HG03457 (cell line): Measurements from ENCODE around the gene AGR3.
"Not testable (repeated sequence)": the region's sequence is repeated elsewhere in the genome, so short reads cannot be mapped to it uniquely, and the experiment has no call there.

ENCODE experiments used
- ATAC-seq: cut with Tn5 transposase; IDR thresholded peaks from one replicate; pipeline ENCODE4 v1.9.1; 2021; ENCODE audit warnings: moderate number of reproducible peaks; ENCODE audit not compliant: unreplicated experiment

Gene AGR3

DNA sequence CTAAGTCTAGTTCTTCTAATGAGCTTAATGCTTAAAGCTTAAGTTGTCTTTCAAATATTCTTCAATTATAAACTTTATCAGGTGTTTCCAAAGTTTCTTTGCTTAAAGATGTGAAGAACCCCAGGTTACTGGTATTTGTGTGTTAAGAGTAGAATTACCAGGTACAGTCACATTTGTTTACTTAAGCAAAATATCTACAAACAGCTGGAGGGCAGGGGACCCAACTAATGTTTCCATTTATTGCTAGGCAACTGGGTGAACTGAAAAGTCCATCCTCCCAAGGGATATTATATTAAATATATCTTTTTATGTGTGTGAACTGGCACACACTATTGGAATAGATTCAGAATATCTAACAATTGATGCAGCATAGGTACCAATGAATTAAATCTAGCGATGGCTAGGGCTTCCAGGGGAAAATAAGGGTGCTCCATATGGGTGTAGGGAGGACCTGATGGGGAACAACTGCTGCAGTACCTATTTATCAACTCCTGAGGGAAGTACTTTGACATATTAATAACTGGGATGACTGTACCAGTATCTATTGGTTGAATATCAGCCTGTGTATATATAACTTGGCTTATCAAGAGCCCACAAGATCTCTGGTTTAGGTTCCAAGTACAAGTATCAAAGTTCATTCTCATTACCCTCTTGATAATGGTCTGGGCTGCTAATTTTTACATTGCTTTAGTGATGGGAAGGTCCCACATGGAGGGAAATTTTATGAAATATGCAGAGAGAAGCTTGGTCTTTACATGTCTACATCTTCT is 10.3 kb upstream of the AGR3 start:
- ATAC-seq = no peak

GRCh38 chr7:16891338-16891737 is 9.6 kb upstream of the AGR3 start:
- peak; percentile 61 for ATAC-seq

GRCh38 chr7:16889851-16890415 is 8.2 kb upstream of the AGR3 start:
- ATAC-seq = no peak

GRCh38 chr7:16889305-16889704 is 7.5 kb upstream of the AGR3 start:
- ATAC-seq = no peak

GRCh38 chr7:16883918-16884317 is 2.1 kb upstream of the AGR3 start:
- ATAC-seq = no peak

DNA sequence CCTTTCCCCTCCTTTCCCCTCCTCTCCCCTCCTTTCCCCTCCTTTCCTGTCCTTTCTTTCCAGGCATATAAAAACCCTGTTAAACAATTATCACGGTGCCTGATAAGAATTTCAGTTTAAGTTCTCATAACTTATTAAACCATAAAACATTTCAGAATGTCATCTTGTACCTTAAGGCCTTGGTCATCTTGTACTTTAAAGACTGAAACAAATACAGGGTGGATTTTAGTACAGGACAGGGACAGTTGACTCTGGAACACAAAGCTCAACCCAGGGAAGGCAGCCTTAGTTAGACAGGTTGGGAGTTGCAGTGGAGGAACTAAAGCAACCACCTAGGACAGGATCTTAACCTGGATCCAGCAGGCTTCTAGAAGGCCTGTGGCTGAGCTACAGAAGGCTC is 1.2 kb downstream of the AGR3 start:
- ATAC-seq = no peak

DNA sequence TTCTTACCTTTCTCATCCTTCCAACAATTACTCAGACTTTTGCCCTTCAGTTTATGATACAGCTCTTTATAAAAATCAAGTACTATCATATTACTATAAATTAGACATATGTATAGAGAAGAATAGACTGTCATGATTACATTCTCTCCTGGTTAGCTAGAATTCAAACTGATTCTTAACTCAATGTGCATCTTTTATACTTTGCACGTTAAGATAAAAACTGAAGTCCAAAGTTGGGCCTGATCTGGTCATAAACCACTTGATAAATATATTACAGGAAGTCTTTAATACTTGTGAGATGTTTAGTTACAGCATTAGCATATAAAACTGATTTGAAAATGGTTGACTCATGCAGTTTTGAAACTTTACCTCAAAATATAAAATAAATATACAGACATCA is 2.6 kb downstream of the AGR3 start:
- no peak for ATAC-seq

- ATAC-seq = no peak
These were observed 5.9 kb downstream of the AGR3 start for GRCh38 chr7:16875861-16876260.

DNA sequence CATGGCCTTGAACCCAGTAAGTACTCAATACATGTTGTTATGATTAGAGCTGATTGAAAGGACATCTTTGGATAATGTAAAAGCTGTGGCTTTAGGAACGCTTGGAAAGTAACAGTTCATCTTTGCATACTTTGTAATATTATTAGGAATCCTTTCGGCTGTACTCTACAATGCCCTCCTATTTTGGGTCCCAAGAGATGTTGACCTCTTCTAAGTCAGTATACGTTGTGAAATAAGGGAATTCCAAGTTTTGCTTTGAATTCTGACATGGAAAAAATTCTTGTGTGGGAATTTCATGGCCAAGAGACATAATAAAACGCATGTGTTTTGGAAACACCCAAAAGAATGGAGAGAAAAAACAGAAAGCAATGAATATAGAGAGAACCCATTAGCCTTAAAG is 7.7 kb downstream of the AGR3 start:
- no peak for ATAC-seq

DNA sequence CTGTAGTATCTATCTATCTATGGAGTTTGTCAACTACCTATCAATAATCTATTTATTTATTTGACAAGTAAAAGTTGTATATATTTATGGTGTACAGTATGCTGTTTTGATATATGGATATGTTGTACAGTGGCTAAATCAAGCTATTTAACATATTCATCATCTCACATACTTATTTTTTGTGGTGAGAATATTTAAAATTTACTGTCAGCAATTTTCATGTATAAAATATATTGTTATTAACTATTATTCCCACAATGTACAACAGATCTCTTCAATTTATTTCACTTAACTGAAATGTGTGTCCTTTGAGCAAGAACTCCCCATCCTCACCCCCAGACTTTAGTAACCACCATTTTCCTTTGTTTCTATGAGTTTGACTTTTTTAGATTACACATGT is 14.5 kb downstream of the AGR3 start:
- ATAC-seq = no peak

DNA sequence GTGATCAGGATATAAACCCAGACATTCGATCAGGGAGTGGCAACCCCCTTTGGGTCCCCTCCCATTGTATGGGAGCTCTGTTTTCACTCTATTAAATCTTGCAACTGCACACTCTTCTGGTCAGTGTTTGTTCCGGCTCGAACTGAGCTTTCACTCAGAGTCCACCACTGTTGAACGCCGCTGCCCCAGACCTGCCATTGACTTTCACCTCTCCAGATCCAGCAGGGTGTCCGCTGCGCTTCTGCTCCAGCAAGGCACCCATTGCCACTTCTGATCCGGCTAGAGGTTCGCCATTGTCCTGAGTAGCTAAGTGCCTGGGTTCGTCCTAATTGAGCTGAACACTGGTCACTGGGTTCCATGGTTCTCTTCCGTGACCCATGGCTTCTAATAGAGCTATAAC is 28.6 kb downstream of the AGR3 start:
- not testable (repeated sequence) for ATAC-seq

DNA sequence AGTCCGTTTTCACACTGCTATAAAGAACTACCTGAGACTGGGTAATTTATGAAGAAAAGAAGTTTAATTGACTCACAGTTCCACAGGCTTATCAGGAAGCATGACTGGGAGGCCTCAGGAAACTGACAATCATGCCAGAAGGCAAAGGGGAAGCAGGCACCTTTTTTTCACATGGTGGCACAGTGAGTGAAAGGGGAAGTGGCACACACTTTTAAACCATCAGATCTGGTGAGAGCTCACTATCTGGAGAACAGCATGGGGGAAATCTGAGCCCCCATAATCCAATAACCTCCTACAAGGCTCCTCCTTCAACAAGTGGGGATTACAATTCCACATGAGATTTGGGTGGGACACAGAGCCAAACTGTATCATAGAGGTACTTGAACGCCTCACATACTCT is 30.0 kb downstream of the AGR3 start:
- ATAC-seq = no peak

DNA sequence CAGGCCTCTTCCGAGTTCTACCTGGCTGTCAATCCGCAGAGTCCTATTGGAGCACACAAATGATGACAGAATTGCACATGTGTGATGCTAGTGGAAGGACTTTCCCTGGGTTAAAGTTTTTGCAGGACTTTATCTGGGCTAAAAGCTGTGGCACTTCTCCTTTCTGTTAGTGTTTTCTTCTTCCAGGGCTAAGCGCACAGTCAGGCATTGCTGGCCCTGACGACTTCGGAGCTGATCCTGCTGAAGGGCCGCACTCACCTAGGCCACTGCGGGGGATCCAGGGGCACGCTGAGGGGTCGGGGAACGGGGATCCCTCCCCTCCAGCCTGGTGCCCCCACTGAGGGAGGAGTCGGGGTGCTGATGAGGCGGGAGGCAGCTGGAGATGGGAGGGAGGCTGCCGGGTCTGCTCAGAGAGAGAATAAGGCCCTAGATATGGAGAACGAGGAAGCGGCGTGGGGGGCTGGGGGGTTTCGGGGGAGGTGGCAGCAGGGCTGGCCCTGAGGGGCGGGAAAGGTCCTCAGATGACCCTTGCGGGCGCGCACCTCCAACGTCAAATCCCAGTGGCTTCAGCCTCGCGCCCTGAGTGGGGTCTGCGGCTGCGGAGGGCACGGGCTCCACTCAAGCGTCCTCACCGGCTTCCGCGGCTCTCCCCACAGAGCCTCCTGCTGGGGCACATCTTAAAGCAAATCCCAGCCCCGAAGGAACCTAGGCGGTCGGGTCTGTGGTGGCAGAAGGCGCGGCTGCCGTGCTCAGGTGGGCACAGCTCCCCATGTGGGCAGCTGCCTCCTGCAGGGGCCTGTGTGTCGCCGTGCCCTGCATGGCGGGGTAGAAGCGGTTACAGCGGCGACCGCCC is 30.9 kb downstream of the AGR3 start:
- no peak for ATAC-seq

DNA sequence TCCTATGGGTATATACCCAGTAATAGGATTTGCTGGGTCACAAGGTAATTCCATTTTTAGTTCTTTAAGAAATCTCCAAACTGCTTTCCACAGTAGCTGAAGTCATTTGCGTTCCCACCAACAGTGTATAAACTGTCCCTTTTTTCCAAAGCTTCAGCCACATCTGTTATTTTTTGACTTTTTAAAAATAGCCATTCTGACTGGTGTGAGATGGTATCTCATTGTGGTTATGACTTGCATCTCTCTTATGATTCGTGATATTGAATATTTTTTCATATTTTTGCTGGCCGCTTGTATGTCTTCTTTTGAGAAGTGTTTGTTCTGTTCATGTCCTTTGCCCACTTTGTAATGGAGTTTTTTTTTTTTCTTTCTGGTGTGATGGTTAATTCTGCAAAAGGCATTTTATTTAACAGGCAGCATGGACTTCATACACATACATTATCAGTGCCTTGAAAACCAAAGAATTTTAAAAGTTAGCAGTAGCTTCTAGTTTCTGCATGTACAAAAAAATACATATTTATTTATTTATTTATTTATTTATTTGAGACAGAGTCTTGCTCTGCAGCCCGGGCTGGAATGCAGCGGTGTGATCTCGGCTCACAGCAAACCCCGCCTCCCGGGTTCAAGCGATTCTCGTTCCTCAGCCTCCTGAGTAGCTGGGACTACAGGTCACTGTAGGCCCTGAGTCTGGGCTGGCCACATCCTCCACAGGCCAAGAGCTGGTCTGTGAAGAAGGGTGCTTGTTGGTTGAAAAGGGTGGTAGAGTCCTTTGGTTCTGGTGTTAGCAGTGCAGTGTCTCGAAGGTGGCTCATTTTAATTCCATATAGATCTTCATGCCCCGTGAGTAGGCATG is 32.3 kb downstream of the AGR3 start:
- ATAC-seq = no peak

GRCh38 chr7:16847381-16847860 is 34.4 kb downstream of the AGR3 start:
- no peak for ATAC-seq

DNA sequence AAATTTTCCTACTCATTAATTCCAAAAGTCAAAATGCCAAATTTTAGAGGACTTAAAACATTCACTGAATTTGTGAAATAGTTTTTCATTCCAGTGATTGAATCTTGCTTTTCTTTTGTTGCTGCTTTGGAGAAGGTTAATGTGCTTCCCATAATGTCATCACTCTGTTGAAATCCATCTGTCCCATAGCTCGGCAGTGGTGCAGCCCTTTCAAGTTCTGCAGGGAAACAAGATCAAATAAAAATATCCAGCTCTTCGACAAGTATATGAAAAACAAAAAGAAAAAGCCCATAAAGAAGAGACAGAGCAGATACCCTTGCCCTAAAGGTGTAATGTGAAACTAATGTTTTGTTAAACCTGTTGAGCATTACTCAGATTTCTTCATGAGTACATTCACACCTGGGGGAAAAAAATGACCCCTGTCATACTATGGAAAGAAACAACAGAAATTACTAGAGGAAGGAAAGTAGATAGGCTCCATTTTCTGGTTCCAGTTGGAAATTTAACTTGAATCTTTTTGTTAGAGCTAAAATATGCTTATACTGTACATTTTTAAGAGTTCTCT is 35.1 kb downstream of the AGR3 start:
- ATAC-seq = no peak

GRCh38 chr7:16845746-16846145 is 36.0 kb downstream of the AGR3 start:
- no peak for ATAC-seq

- no peak for ATAC-seq
These were observed 40.1 kb downstream of the AGR3 start for GRCh38 chr7:16841681-16842080.

- ATAC-seq = no peak
These were observed 41.7 kb downstream of the AGR3 start for GRCh38 chr7:16840094-16840493.

DNA sequence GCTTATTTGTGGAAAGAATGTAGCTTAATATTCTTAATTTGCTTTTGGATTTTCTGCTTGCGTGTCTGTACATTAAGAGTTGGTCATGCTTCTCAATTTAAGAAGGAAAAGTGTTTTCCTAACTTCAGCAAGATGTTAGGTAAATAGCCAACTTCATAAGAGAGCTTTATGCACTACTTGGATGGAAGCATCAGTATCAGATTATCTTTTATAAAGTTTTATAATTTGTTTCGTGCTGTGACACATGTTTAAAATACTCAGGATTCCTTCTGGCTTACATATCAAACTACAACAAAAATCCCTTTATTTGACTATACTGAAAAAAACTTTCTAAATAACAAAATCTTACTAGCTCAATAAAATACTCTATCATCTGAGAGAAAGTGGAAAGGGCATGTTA is 42.1 kb downstream of the AGR3 start:
- no peak for ATAC-seq

DNA sequence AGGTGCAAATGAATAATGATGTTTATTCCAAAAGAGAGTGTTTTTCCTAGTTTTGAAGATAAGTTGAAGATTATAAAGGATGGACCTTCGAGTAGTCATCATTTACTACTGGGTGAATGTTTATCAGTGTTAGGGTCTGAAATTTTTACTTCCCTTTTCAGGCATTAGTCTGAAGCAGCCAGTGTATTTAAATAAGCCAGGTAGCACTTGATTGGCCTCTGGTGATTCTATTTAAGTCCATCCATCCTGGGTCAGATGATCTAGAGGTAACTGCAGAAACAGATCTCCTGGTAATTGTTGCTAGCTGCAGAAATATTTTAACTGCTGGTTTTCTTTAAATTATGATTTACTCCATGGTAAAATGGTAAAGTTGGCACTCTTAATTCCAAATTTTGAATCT is 42.9 kb downstream of the AGR3 start:
- no peak for ATAC-seq
